ENCODE data around the gene STS. TPM values are rescaled to one million over a fixed set of nuclear protein-coding genes. Genes with fewer than 3 reads are reported as not detected.
A peak's percentile ranks its signal among the peaks of the same experiment; 100 is the strongest.

STS gene
- total and polyA plus RNA-seq, 2 of the 8 experiments (the other 6 are each of a cell fraction or from before 2014, with no cell fraction given) = 0.67 to 1.5 TPM

DNA sequence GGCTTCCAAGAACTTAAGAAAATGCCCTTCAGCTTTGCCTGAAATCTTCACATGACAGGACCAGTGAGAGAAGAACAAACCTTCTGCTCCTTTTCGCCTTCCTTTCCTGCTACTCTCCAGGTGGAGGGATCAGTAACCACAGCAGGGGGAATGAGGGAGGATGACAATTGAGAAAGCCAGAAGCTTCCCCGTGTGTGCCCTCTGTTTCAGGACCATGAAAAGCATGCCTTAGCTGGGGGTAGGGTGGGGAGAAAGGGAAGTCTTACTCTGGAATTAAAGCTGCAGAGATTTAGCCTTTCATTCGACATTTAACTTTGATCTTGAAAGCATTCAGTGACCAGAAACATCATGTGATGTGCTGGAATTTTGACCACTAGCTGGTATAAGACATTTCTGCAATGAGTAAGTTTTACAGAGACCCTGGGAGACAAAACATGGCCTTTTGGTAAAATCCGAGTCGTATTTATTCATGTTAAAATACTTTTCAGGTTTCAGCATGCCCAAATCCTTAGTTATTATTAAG is 11.0 kb downstream of the STS start:
- ChIA-PET CTCF (ENCODE audit: partially characterized antibody) (interaction anchor here (0.6 to 1.0 kb wide), 2 partner anchors 33 to 554 kb away, joined by 4 to 6 read pairs; no protein-coding TSS in a partner anchor), POLR2A (ENCODE audit: partially characterized antibody) (no interaction called here)
- Histone ChIP-seq H4K91ac (replicated peaks; ENCODE audit: insufficient read length, low read length) (no peak overlapping the region), H2BK120ac (replicated peaks; ENCODE audit: low read depth, low read length) (no peak overlapping the region), H3K9me3 (ENCODE audit: insufficient read depth in 2 of 2, low read depth in 1 of 2, low read length in 1 of 2) (no peaks in the 10 kb centered on the region), H3K79me1 (ENCODE audit: low read depth, low read length) (no peaks in the 10 kb centered on the region), H3K79me2 (ENCODE audit: control insufficient read depth in 1 of 2, insufficient read depth in 2 of 2, low read length in 2 of 2) (no peaks in the 10 kb centered on the region), H2BK12ac (ENCODE audit: low read depth, low read length) (no peak overlapping the region), H2BK5ac (ENCODE audit: low read depth, low read length) (no peak overlapping the region), H2BK20ac (ENCODE audit: low read length) (no peak overlapping the region), H2AK5ac (ENCODE audit: low read depth, low read length) (no peak overlapping the region), H4K20me1 (replicated peaks in 1 of 2; ENCODE audit: control insufficient read depth in 1 of 2, insufficient read depth in 2 of 2, low read length in 2 of 2) (no peaks in the 10 kb centered on the region), H3K23ac (ENCODE audit: insufficient read length) (no peak overlapping the region), H3K56ac (replicated peaks; ENCODE audit: insufficient read length, low read depth, low read length) (no peak overlapping the region), H3K4ac (replicated peaks; ENCODE audit: insufficient read length, low read depth, low read length) (no peak overlapping the region), H3K36me3 (ENCODE audit: control insufficient read depth in 2 of 4, insufficient read depth in 4 of 4, low read length in 3 of 4) (no peaks in the 10 kb centered on the region), H3K27ac (ENCODE audit: low read depth, low read length) (no peak overlapping the region), H3K4me2 (ENCODE audit: insufficient read depth in 1 of 2, low read depth in 2 of 2, low read length in 2 of 2) (peak overlapping the region in 1 of 2 experiments; percentile 13; a peak in 1 of 4 replicates), H3K23me2 (ENCODE audit: low read depth, low read length) (no peaks in the 10 kb centered on the region), H2BK15ac (ENCODE audit: low read length) (no peak overlapping the region), H2AFZ (ENCODE audit: low read length) (no peak overlapping the region), H3K14ac (ENCODE audit: insufficient read length) (no peak overlapping the region), H4K5ac (ENCODE audit: insufficient read length, low read depth, low read length) (no peak overlapping the region), H4K8ac (ENCODE audit: extremely low read depth, insufficient read depth, low read length) (no peak overlapping the region), H3K9ac (replicated peaks in 1 of 4; ENCODE audit: extremely low read depth in 1 of 4, low read depth in 3 of 4, low read length in 3 of 4) (no peak overlapping the region), H3K27me3 (replicated peaks in 1 of 4; ENCODE audit: control insufficient read depth in 3 of 4, extremely low read depth in 1 of 4, insufficient read depth in 3 of 4, low read length in 3 of 4) (no peaks in the 10 kb centered on the region), H3K18ac (ENCODE audit: extremely low read depth, low read length) (no peak overlapping the region), H3K4me1 (replicated peaks in 1 of 4; ENCODE audit: control insufficient read depth in 3 of 4, insufficient read depth in 4 of 4, low read length in 3 of 4) (peaks cover 0 to 8% (median 0%) of the 10 kb centered on the region in 4 experiments; a peak in 2 of 7 replicates), H3K4me3 (ENCODE audit: extremely low read depth in 1 of 4, insufficient read depth in 2 of 4, low read depth in 3 of 4, low read length in 4 of 4) (no peak overlapping the region)
- no peak for TF ChIP-seq TEAD4 (IDR thresholded peaks at IDR 0.05; ENCODE audit: low read depth, low read length)
- no peak for TF ChIP-seq CBX8 (IDR thresholded peaks at IDR 0.05; ENCODE audit: borderline replicate concordance, low read depth, low read length)
- no peak for TF ChIP-seq POLR2AphosphoS5 (IDR thresholded peaks at IDR 0.05; ENCODE audit: low read depth, low read length)
- no peak for TF ChIP-seq POU5F1 (IDR thresholded peaks at IDR 0.05; ENCODE audit: low read depth, low read length)
- TF ChIP-seq MAFK (IDR thresholded peaks at IDR 0.05; ENCODE audit: low read depth, low read length) = no peak
- 90% methylated on average over 3 of the region's 5 CpGs; no CpG with 5 or more reads in 1 of the 2 experiments for WGBS, 2 experiments (ENCODE audit: extremely low coverage in 1 of 2, insufficient coverage in 1 of 2, insufficient read length in 1 of 2, insufficient replicate concordance in 2 of 2, low coverage in 1 of 2, low lambda C conversion rate in 2 of 2, missing lambda C conversion rate in 1 of 2)
- FAIRE-seq (peak; percentile 85), DNase-seq (ENCODE audit: low read depth in 1 of 2, low spot score in 2 of 2) (no peak)
